GM23338 (cell line): ENCODE data around the gene ANKRD40. TPM values are rescaled to one million over a fixed set of nuclear protein-coding genes. Genes with fewer than 3 reads are reported as not detected.

ENCODE experiments used
- ATAC-seq: fragments of 200-7000 bp; cut with Tn5 transposase; 3 replicates; pipeline ENCODE4 v1.9.1; 2020
- DNase-seq: peaks from one replicate; pipeline ENCODE4 v3.0.0-alpha.2; 2015; ENCODE audit warnings: low spot score
- H2AFZ ChIP-seq: fragments of 200-600 bp; sonication (generic); 2 replicates; pipeline ENCODE4 v1.8.0; 2016; ENCODE audit warnings: antibody characterized with exemption, mild to moderate bottlenecking, moderate library complexity
- H3F3A ChIP-seq: fragments of 200-600 bp; sonication (generic); replicated peaks from 2 replicates; pipeline ENCODE4 v1.8.0; 2017; ENCODE audit warnings: antibody characterized with exemption, mixed run types, low read depth
- H3K27ac ChIP-seq: fragments of 200-600 bp; sonication (generic); 2 replicates; pipeline ENCODE4 v1.6.1; 2016; ENCODE audit warnings: low read depth
- H3K27me3 ChIP-seq: fragments of 200-600 bp; sonication (generic); 2 replicates; pipeline ENCODE4 v1.8.0; 2016; ENCODE audit warnings: mild to moderate bottlenecking, mixed run types, moderate library complexity; ENCODE audit not compliant: insufficient read depth
- H3K36me3 ChIP-seq: fragments of 200-600 bp; sonication (generic); 2 replicates; pipeline ENCODE4 v1.8.0; 2016; ENCODE audit warnings: mild to moderate bottlenecking; ENCODE audit not compliant: insufficient read depth
- H3K4me1 ChIP-seq: fragments of 200-600 bp; sonication (generic); 2 replicates; pipeline ENCODE4 v1.8.0; 2016; ENCODE audit warnings: mild to moderate bottlenecking, moderate library complexity; ENCODE audit not compliant: insufficient read depth
- H3K4me2 ChIP-seq: fragments of 200-600 bp; sonication (generic); 2 replicates; pipeline ENCODE4 v1.7.1; 2017; ENCODE audit warnings: mixed run types
- H3K4me3 ChIP-seq: fragments of 200-600 bp; sonication (generic); 2 replicates; pipeline ENCODE4 v1.6.1; 2016; ENCODE audit warnings: mixed run types
- H3K79me2 ChIP-seq: fragments of 200-600 bp; sonication (generic); replicated peaks from 2 replicates; pipeline ENCODE4 v1.8.0; 2017; ENCODE audit warnings: mild to moderate bottlenecking; ENCODE audit not compliant: insufficient read depth
- H3K9me2 ChIP-seq: fragments of 200-600 bp; sonication (generic); 2 replicates; pipeline ENCODE4 v1.8.0; 2017; ENCODE audit not compliant: insufficient read depth
- H4K20me1 ChIP-seq: fragments of 200-600 bp; sonication (generic); replicated peaks from 2 replicates; pipeline ENCODE4 v1.8.0; 2017; ENCODE audit warnings: mild to moderate bottlenecking; ENCODE audit not compliant: insufficient read depth
- H3K27ac Mint-ChIP-seq: 2 replicates; pipeline ENCODE4 v1.8.0; 2020; ENCODE audit warnings: inconsistent platforms, mild to moderate bottlenecking, moderate library complexity, mixed read lengths
- H3K27me3 Mint-ChIP-seq: 3 replicates; pipeline ENCODE4 v1.8.0; 2022; ENCODE audit warnings: low read depth, mild to moderate bottlenecking, moderate library complexity, mixed read lengths, inconsistent platforms; ENCODE audit not compliant: insufficient read depth, poor library complexity
- H3K36me3 Mint-ChIP-seq: 3 replicates; pipeline ENCODE4 v1.8.0; 2021; ENCODE audit warnings: low read depth, mild to moderate bottlenecking, inconsistent platforms, moderate library complexity, mixed read lengths
- H3K4me1 Mint-ChIP-seq: 3 replicates; pipeline ENCODE4 v1.8.0; 2020; ENCODE audit warnings: mild to moderate bottlenecking, inconsistent platforms, mixed read lengths
- H3K4me3 Mint-ChIP-seq: 3 replicates; pipeline ENCODE4 v1.8.0; 2021; ENCODE audit warnings: moderate library complexity, mild to moderate bottlenecking, inconsistent platforms, mixed read lengths
- H3K9me3 Mint-ChIP-seq: 3 replicates; pipeline ENCODE4 v1.8.0; 2020; ENCODE audit warnings: moderate library complexity, mild to moderate bottlenecking, inconsistent platforms, mixed read lengths
- CREB1 ChIP-seq: fragments of 250-450 bp; sonication (Bioruptor Pico); IDR thresholded peaks from 2 replicates; pipeline ENCODE4 v1.5.0; 2020; ENCODE audit warnings: low read depth, mild to moderate bottlenecking, moderate library complexity
- CTCF ChIP-seq, 2 experiments: fragments of 200-600 bp in 1 of 2; sonication (generic) in 1 of 2; conservative IDR thresholded peaks; 2 replicates each; pipeline versions ENCODE4 v1.5.1 to v1.6.1; 2016 to 2017; ENCODE audit warnings: antibody characterized with exemption in 2 of 2, low read depth in 2 of 2, mild to moderate bottlenecking in 2 of 2, moderate library complexity in 1 of 2
- ETS1 ChIP-seq: IDR thresholded peaks from 2 replicates; pipeline ENCODE4 v1.6.1; 2016; ENCODE audit warnings: antibody characterized with exemption
- EZH2 ChIP-seq: fragments of 200-600 bp; sonication (generic); IDR thresholded peaks from one replicate; pipeline ENCODE4 v1.8.0; 2017; ENCODE audit warnings: antibody characterized with exemption, mild to moderate bottlenecking, low read depth; ENCODE audit not compliant: unreplicated experiment
- EZH2phosphoT487 ChIP-seq: fragments of 200-600 bp; sonication (generic); IDR thresholded peaks from one replicate; pipeline ENCODE4 v1.8.1; 2018; ENCODE audit warnings: antibody characterized with exemption; ENCODE audit not compliant: unreplicated experiment
- JUNB ChIP-seq: IDR thresholded peaks from one replicate; pipeline ENCODE4 v1.6.1; 2016; ENCODE audit warnings: antibody characterized with exemption; ENCODE audit not compliant: unreplicated experiment
- NANOG ChIP-seq: IDR thresholded peaks from 2 replicates; pipeline ENCODE4 v1.6.1; 2016; ENCODE audit warnings: antibody characterized with exemption, borderline replicate concordance
- POLR2AphosphoS5 ChIP-seq: IDR thresholded peaks from 2 replicates; pipeline ENCODE4 v1.6.1; 2016; ENCODE audit warnings: antibody characterized with exemption, low read depth
- REST ChIP-seq: IDR thresholded peaks from one replicate; pipeline ENCODE4 v1.6.1; 2018; ENCODE audit warnings: antibody characterized with exemption; ENCODE audit not compliant: unreplicated experiment
- STAT1 ChIP-seq: IDR thresholded peaks from one replicate; pipeline ENCODE4 v1.6.1; 2016; ENCODE audit warnings: antibody characterized with exemption; ENCODE audit not compliant: unreplicated experiment
- ZNF114 ChIP-seq: fragments of 250-450 bp; sonication (Bioruptor Pico); IDR thresholded peaks from 2 replicates; pipeline ENCODE4 v1.5.0; 2020; ENCODE audit warnings: mild to moderate bottlenecking, moderate library complexity
- ZNF331 ChIP-seq: fragments of 250-450 bp; sonication (Bioruptor Pico); IDR thresholded peaks from 2 replicates; pipeline ENCODE4 v1.5.0; 2020; ENCODE audit warnings: low read depth, mild to moderate bottlenecking, moderate library complexity
- polyA plus RNA-seq: library from polyadenylated mRNA; unstranded; fragments of >200 nt; fragmentation: Nextera tagmentation; extraction: Ambion mirVana; gene quantifications from 2 replicates; pipeline ENCODE4 v1.2.1, GENCODE V29; 2016
- total RNA-seq: library from RNA; depleted of rRNA; stranded (reverse); fragments of >200 nt; shearing (Covaris generic); gene quantifications from 2 replicates; pipeline ENCODE4 v1.2.3, GENCODE V29; 2014

ANKRD40 gene
- total and polyA plus RNA-seq, 2 experiments from 2014 or later: 19.0 to 42.1 TPM

GRCh38 chr17:50662632-50663225, 45.0 kb downstream of the ANKRD40 start:
- Histone ChIP-seq H3K79me2 (no peaks in the 10 kb centered on the region), H4K20me1 (no peaks in the 10 kb centered on the region), H3K4me3 (no peak overlapping the region), H3K9me2 (no peaks in the 10 kb centered on the region), H3F3A (no peaks in the 10 kb centered on the region), H3K36me3 (no peaks in the 10 kb centered on the region), H3K27me3 (no peaks in the 10 kb centered on the region), H3K4me2 (no peak overlapping the region), H2AFZ (no peak overlapping the region), H3K27ac (no peak overlapping the region), H3K4me1 (peaks cover 9% of the 10 kb centered on the region)
- TF ChIP-seq NANOG: no peak
- no peaks in the 10 kb centered on the region for H3K9me3 Mint-ChIP-seq
- 0 out of 2 replicates have a peak overlapping the region, but pooled peaks have one; percentile 14 for H3K27ac Mint-ChIP-seq
- peaks cover 22% of the 10 kb centered on the region for H3K4me1 Mint-ChIP-seq
- peaks cover 10% of the 10 kb centered on the region for H3K27me3 Mint-ChIP-seq
- no peak for DNase-seq
- no peaks in the 10 kb centered on the region; the same call in 2 of the 3 replicates for H3K36me3 Mint-ChIP-seq
- no peak overlapping the region for H3K4me3 Mint-ChIP-seq
- ATAC-seq: no peak

- peak; percentile 26 for ATAC-seq
- peak overlapping the region; percentile 86 for H2AFZ ChIP-seq
- H3K4me3 ChIP-seq: no peak overlapping the region
- no peaks in the 10 kb centered on the region for H3F3A ChIP-seq
- Mint-ChIP-seq H3K36me3 (no peaks in the 10 kb centered on the region; the same call in 2 of the 3 replicates), H3K27ac (peak overlapping the region; percentile 95), H3K4me1 (peaks cover 21% of the 10 kb centered on the region), H3K27me3 (peaks cover 7% of the 10 kb centered on the region), H3K9me3 (no peaks in the 10 kb centered on the region), H3K4me3 (no peak overlapping the region)
- no peaks in the 10 kb centered on the region for H3K27me3 ChIP-seq
- H3K27ac ChIP-seq: no peak overlapping the region
- no peaks in the 10 kb centered on the region for H3K9me2 ChIP-seq
- H3K4me2 ChIP-seq: no peak overlapping the region
- peak; percentile 51 for DNase-seq
- H3K4me1 ChIP-seq: peaks cover 9% of the 10 kb centered on the region
- no peaks in the 10 kb centered on the region for H3K36me3 ChIP-seq
- TF ChIP-seq CREB1 (CRISPR knock-in tag): no peak
- no peak for TF ChIP-seq JUNB
- no peaks in the 10 kb centered on the region for H3K79me2 ChIP-seq
- H4K20me1 ChIP-seq: no peaks in the 10 kb centered on the region
Observed at GRCh38 chr17:50661795-50662391, 45.8 kb downstream of the ANKRD40 start.

- Histone ChIP-seq H3K27ac (no peak overlapping the region), H3K79me2 (no peaks in the 10 kb centered on the region), H3K27me3 (no peaks in the 10 kb centered on the region), H3K4me3 (no peak overlapping the region), H3K4me1 (peaks cover 9% of the 10 kb centered on the region), H3F3A (no peaks in the 10 kb centered on the region), H3K4me2 (no peak overlapping the region), H2AFZ (peak overlapping the region; percentile 86), H3K9me2 (no peaks in the 10 kb centered on the region), H4K20me1 (no peaks in the 10 kb centered on the region), H3K36me3 (no peaks in the 10 kb centered on the region)
- no peaks in the 10 kb centered on the region; the same call in 2 of the 3 replicates for H3K36me3 Mint-ChIP-seq
- ATAC-seq: no peak
- no peak for DNase-seq
- H3K27ac Mint-ChIP-seq: peak overlapping the region; percentile 95
- no peak overlapping the region for H3K4me3 Mint-ChIP-seq
- peaks cover 7% of the 10 kb centered on the region for H3K27me3 Mint-ChIP-seq
- TF ChIP-seq EZH2: no peak
- no peak for TF ChIP-seq STAT1
- no peak for TF ChIP-seq CTCF (conservative IDR thresholded peaks at IDR 0.05; ENCODE audit: low read depth in 2 of 2)
- TF ChIP-seq ZNF114 (CRISPR knock-in tag): no peak
- no peak for TF ChIP-seq CREB1 (CRISPR knock-in tag)
- no peak for TF ChIP-seq ETS1
- no peak for TF ChIP-seq REST
- no peak for TF ChIP-seq POLR2AphosphoS5
- no peak for TF ChIP-seq NANOG
- no peak for TF ChIP-seq ZNF331 (CRISPR knock-in tag)
- no peak for TF ChIP-seq EZH2phosphoT487
- peaks cover 21% of the 10 kb centered on the region for H3K4me1 Mint-ChIP-seq
- no peaks in the 10 kb centered on the region for H3K9me3 Mint-ChIP-seq
Observed at GRCh38 chr17:50661348-50661747, 46.4 kb downstream of the ANKRD40 start.
